NCI-H1105 treated with DMSO at 0.1 percent for 48 hours (cell line): ENCODE measurements around the gene LCN6.

Experiments
- DNase-seq: peaks from one replicate; lab custom pipeline; 2025; lab: John Stamatoyannopoulos, UW

LCN6 gene

DNA sequence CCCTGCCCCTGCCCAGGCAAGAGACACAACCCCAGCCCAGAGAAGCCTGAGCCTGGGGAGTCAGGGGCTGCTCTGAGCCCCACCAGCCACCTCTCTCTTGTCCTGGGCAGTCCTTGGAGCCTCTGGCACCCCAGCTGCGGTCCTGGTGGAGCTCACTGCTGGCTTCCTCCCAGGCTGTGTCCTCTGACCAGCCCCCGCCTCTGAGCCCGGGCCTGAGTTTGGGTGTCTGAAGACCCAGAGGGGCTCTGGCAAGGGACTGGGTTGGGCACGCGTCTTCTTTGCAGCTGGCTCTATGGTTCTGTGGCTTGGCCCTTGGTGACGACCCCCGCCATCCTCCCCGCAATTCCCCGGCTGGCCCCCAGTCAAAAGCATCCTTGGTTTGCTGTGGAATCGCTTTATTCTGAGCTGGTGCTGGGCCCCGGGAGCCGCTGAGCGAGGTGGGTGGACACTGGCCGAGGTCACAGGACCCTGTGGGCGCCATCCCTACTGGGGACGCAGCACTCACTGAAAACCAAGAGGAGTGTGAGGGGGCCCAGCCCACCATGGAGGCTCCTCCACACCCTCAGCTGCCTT is 4.6 kb downstream of the LCN6 start:
- DNase-seq: no peak

DNA sequence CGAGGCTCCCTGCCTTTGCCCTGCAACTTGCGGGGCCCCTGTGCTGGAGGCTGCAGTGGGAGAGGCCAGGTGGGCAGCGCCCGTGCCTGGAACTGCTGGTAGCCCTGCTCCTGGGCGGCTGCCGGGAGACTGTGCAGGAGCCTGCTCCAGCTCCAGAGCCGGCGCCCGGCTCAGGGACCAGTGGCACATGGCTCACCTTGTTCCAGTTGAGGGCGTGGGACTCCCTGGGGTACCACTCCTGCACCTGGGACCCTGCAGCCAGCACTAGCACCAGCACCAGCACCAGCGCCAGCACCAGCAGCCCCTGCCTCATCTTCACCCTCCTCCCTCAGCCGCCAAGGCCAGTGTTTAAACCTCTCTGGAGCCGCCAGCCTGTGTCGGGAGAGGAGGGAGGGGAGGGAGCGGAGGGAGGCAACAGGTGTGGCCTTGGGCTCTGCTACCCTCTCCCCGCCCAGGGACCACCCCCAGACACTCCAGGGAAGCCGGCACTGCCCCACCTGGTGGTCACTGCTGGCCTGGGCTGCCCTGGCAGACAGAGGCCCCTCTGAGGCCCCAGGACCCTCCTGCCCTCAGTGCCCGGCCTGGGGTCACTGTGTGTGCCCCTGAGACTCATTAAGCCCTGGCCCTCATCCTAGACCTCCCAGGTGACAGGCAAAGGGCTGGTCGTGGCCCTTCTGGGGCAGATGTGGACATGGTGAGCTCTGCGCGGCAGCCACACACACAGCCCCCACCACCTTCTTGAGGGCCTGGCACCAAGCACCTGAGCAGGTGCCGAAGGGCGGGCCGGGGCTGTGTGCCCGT is 5.5 kb downstream of the LCN6 start, which contains the start of gene LCN10:
Gene LCN10, minus strand, starts transcription at position 350 of the 801 bp plus-strand sequence. Its CDS starts 37 bp downstream, at position 313.
- DNase-seq: peak; percentile 4

DNA sequence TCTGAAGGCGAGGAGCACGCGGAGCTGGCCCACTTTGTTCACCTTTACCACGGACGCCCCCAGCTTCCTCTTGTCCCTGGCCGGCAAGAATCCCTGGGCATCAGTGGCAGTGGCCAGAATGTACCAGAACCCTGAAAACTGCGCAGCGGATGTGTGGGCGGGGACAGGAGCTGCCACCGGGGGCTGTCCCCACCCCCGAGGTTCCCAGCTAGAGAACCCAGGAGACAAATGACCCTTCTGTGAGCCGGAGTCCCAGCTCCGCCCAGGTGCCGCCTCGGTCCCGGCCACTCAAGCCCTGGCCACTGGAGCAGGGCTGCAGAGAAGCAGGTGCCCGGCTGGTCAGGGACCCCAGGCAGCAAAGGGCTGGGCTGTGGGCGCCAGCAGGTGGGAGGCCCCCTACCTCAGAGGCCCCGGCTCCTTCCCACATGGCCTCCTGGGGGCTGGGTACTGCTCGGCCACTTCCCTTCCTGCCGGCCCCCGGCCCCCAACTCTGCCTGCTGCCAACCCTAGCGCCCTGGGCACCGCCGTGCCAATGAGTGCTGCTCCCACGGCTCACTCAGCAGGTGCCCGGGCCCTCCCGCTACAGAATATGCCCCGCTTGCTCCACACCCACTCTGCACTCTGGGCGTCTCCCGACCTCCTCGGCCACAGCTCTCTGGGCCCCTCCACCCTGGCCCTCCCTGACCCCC is 6.3 kb downstream of the LCN6 start:
- no peak for DNase-seq

DNA sequence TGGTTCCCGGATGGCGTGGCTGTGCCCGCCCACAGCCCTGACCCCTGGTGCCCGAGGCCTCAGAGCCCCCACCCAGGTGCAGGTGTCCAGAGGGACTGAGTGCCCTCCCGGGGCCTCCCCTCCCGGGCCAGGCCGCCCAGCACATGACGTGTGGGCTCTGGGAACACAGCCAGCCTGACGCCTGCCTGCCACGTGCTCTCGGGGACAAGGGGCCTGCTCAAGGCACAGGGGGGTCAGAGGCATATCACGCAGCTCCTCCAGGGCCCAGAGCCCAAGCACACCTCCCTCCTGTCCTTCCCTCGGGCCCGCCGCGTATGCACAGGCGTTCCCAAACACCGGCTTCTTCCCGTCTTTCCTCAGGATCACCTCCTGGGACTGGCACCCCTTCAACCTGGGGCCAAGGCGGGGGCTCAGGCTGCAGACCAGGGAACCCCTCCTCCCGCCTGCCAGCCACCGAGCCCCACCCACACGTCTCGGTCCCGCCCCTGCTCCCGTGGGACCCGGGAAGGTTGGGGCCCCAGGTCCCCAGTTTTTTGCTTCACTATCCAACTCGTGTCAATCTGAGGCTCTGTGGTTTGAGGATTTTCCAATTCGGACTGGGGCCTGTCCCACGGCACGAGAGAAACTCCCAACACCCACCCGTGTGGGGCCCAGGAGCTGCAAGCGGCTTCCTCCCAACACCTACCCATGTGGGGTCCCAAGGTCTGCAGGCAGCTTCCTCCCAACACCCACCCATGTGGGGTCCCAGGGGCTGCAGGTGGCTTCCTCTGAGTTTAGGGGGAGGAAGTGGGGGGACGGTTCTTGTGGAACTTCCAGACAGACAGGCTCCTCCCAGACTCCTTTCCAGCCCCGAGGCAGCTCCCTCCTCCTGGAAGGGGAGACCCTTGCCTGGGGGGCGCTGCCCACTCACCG is 7.1 kb downstream of the LCN6 start:
- DNase-seq: no peak

DNA sequence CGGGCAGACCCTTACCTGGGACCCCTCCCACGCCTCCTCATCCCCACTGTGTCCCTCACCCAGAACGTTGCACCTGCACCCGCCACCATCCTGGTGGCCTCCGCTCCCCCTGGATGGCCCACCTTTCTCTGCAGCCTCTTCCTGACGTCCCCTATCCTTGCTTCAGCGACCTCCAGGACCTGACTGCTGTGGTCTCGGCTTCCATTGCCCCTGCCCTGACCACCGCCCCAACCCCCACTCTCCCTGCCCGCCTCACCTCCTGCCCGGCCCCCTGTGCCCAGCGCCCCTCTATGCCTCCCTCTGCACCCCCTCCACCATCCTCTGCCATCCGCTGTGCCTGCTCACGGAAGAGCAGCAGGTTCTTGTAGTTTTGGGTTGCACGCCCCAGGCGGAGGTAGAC is 7.8 kb downstream of the LCN6 start:
- DNase-seq: no peak

DNA sequence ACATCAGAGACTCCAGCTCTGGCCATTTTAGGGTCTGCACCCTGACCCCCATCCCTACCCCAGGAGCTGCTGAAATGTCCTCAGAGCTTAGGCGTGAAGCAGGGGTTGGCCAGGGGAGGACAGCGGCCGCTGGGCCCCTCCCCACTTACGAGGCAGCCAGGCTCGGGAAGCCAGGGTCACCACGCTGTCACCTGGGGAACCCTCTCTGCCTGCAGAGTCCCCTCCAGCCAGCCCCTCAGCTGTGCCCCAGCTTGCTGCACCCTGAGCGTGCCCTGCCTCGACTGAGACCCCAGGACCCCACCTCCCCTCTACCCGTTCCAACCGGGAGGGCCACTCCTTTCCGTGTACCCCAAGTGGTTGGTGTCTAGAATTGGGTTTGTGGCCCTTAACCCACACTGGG is 8.3 kb downstream of the LCN6 start:
- no peak for DNase-seq

DNA sequence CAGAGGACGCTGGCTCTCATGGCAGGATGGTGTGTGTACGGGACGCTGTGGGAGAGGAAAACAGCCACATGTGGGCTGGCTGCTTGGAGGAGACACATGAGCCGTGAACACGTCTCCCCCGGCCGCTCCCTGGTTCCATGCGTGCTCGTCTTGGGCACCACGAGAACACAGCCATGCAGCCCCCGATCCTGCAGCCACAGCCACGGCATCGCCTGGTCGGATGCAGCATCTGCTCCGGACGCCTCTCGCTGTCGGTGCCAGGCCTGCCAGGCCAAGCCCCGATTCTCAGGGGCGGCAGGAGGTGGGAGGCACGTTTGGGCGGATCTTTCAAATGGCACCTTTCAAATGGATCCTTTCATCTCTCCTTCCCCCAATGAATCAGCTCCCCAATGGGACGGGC is 8.8 kb downstream of the LCN6 start:
- no peak for DNase-seq

DNA sequence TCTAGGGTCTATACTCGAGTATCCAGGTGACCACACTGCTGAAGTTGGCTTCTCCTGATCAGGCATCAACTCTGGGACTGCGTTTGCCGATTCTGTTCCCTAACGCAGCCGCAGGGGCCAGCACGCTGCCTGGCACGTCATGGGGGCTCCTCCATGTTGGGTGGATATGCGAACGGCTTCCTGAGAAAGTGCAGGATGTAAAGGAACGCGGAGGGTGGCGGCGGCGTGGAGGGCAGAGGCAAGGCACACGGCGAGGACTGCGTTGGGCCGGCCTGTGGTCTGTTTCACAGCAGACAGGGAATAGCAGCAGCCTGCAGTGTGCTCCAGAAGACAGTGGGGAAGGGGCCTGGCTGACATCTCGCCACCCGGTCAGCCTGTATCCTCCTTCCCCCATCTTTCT is 9.4 kb downstream of the LCN6 start:
- no peak for DNase-seq

DNA sequence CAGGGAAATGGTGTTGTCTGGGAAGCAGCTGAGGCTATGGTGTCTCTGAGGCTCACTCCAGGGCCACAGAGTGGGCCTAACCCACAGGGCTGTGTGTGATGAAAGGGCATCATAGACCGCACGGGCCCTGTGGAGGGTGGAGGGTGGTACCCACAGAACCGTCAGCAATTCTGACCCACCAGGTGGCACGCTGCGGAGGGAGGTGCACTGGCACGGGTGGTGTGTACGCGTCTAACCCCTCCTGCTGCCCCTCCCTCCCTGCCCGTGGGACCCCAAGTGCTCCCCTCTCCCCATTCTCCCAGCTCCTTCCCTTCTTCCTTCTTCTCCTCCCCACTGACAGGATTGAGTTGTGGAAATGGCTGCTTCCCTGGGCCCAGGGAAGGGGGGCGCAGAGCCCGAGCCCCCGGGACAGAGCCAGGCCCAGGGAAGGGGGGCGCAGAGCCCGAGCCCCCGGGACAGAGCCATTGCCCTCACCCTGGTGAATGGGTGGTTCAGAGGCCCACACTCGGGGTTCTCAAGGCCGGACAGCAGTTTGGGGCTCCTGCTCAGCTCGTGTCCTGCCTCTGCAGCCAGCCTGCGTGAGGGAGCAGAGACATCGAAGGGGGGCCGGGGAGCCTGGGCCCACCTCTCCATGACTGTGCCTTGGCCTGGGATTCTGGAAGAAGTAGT is 12.4 kb downstream of the LCN6 start:
- DNase-seq: no peak

DNA sequence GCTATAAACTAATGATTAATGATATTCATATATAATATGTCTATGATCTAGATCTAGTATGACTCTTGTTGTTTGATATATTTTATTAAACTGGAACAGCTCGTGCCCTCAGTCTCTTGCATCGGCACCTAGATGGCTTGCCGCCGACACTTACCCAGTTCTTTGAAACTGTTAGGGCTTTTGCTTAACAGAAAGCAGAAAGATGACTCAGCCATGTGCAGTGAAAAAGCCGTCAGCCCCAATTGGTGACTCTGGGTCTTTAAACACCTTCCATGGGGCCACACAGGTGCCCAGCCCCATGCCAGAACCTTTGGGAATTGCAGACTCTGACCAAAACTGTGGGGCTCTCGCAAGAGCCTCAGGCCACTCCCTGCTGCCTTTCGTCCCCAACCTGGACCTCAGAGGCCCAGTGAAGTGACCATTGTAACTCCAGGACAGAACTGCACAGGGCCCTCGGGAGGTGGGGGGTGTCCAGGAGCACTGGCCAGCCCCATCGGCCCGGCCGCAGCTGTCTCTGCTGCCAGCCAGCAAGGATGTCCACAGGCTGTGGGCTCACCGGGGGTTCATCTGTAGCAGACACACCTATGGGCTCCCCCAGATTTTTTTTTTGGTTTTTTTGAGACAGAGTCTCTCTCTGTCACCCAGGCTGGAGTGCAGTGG is 13.4 kb downstream of the LCN6 start:
- no peak for DNase-seq

DNA sequence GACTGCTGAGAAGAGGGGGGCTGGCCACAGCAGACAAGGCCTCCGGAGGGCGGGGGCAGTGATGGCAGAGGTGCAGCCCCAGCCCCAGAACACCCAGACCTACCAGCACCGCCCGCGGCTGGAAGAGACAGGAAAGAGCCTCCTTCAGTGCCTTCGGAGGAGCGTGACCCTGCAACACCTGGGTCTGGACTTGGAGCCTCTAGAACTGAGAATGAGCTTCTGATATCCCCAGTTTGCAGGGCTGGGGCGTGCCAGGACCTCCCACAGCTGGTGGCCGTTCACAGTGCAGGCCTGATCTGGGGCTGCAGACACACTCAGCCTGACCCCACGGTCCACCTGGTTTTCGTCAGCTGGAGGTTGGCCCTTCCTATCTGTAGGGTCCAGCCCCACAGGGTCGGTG is 14.7 kb downstream of the LCN6 start:
- no peak for DNase-seq

DNA sequence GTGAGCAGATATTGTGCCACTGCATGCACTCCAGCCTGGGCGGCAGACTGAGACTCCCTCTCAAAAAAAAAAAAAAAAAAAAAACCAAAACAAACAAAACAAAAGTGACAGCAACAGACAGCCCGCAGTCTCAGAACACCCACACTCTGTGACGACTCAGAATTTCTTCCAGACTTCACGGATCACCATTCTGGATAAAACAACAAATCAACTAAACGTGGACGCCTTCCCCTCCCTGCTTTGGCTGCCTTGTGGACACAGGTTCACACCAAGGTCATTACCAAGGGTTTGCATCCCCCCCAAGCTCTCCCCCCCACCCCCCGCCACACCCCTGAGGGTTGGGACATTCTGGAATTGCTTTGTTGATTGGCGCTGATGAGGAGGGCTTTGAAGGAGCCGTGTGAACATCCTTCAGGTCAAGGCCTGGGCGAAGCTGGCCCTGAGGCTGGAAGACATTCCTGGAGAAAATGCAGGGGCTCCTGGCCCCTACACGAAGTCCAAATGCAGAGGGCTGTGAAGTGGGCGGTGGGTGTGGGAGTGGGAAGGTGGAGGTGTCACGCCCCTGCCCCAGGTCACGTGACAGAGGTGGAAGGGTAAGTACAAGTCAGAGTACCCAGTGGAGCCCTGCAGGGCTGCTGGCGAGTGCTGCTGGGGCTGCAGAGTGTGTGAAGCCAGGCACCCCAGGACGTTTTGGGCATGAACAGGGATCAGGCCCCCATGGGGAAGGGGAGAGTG is 15.7 kb downstream of the LCN6 start:
- no peak for DNase-seq

DNA sequence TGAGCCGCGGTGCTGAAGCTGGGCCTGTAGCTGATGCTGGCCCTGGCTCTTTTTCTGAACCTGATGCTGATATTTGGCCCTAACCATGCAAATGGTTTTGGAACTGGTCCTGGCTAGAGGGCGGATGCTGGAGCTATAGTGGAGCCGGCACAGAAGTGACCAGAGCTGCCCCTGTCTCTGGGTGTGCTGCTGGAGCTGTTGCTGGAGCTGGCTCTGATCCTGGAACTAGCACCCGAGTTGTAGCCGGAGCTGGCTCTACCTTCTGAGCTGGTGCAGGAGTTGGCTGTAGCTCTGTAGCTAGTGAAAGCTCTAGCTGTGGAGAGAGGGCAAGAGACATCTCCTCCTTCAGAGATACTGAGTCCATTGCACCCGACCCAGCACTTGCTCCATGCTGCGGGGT is 18.4 kb downstream of the LCN6 start:
- DNase-seq: no peak

DNA sequence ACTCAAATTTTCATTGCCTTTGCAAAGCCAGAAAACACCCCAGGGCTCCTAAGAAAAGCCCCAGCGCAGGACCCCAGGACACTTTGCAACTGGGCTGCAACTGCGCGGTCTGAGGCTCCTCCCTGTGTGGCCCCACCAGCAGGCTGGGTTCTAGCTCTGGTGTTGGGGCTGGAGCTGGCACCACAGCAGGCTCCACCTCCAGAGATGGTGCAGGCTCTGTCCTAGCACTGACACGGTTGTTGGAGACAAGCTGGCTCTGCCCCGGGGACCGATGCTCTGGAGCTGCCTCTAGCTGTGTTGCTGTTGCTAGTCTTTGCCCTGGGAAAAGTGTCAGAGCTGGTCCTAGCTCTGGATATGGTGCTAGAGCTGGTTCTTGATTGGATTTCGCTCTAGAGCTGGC is 19.2 kb downstream of the LCN6 start:
- DNase-seq: no peak

DNA sequence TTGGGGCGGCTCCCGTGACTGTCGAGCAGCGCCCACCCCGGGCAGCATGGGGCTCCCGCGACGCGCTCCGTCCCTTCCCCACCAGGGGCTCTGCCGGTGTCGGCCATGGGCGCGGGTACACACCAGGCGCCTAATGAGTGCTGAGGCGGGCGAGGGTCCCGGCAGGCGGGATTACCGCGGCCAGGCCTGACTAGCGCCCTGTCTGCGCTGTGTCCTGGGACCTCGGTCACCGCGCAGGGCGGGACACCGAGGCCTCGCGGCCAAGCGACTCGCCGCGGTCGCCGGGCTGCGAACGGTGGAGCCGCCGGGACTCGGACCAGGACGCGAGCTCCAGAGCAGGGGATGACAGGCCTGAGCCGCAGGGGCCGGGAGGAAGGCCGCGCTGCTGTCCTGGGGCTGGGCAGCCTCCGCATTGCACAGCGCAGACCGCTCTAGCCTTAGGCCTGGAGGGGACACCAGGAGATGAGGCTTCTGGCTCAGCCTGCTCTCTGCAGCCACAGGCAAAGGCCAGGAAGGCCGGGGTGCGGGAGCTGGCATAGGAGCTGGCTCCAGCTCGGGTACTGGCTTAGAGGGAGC is 19.7 kb downstream of the LCN6 start:
- DNase-seq: no peak

DNA sequence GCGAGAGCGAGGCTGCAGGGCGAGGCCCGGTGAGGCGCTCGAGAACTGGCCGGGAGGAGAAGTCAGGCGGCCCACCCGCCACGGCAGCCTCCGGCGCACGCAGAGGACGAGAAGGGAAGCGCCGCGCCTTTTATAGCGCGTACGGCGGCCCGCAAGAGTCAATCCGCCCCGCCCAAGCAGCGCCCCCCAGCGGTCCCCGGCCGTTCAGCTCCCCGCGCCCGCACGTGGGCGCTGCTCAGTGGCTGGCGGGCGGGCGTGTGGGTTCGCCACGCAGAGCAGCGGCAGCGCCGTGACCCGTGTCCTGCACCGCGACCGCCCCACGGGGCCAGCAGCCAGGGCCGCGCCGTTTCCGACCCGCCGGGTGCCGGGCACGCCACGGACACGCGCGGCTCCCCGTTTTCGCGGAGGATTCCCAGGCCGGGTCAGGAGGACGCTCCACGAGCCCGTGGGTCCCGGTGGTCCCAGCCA is 20.2 kb downstream of the LCN6 start:
- peak; percentile 61 for DNase-seq

DNA sequence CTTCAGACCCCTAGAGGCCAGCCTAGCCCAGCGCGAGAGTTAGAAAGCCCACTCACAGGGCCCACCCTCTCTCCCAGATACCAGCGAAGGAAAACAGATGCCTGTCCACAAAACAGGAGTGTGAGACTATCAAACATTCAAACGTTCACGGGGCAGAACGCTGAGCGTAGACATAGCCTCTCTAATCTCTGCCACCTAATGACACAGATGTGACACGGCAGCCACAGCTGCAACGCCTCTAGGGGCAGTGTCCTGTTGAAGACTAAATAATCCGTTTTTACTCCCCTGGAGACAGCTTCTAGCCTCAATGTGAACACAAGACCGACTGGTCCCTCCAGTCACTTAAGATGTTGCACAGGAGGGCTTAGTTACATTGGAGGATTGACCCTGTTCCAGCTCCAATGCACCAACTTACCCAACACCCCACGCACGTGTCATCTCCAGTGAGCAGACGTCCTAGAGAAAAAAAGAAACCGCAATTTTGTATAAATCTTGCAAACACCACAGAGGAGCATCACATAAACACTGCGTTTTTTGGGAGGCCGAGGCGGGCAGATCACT is 21.6 kb downstream of the LCN6 start:
- no peak for DNase-seq

DNA sequence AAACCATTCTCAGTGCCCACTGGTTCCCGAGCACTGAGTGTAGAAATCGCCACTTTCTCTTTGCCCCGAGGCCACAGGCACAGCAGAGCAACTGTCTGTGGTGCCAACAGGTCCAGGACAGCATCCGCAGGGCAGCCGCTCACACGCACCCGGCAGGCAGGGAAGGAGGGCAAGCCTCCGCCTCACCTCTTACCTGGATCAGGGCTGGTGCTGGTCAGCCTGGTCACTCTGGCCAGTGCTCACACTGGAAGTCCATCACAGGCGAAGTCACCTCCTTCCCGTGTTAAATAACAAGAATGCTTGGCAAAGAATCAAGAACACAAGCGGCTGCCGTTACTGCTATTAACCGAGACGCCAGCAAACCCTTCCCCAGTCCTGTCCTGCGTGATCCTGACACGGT is 22.2 kb downstream of the LCN6 start:
- no peak for DNase-seq

DNA sequence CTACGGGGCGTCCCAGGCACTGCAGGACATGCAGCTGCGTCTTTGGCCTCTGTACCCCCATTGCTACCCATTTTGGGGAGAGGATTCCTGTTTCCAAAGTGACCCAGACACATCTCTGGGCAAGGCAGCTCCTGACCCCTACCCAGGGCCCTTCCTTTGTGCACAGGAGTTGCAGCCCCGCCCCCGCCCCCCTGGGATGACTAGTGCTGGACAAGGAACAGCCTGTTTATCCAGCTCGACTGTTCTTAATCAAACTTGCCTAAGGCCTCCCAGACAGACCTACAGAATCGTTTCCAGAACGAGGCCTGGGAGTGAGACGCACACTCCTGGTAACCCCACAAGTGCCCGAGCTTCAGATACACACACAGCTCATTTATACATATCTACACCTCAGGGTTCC is 22.7 kb downstream of the LCN6 start:
- no peak for DNase-seq

DNA sequence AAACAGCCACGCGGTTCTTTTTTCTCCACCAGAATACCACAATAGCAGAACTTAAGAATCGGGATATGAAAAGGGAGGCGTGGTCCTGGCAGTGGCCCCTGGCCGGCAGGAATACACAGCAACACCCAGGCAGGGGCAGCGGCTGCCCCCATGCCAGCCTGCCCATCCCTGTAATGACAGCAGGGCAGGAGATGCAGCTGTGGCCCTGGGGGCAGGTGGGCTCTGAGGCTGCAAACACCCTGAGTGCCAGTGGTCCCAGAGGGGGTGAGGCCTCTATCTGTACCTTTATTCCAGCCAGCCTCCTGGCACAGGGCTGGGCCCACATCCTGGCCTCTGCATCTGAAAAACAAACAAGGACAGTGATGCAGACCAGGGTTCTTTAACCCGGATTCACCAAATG is 23.6 kb downstream of the LCN6 start:
- no peak for DNase-seq
